ENCODE measurements around the gene B9D1.
A peak's percentile ranks its signal among the peaks of the same experiment; 100 is the strongest.

The B9D1 gene

DNA sequence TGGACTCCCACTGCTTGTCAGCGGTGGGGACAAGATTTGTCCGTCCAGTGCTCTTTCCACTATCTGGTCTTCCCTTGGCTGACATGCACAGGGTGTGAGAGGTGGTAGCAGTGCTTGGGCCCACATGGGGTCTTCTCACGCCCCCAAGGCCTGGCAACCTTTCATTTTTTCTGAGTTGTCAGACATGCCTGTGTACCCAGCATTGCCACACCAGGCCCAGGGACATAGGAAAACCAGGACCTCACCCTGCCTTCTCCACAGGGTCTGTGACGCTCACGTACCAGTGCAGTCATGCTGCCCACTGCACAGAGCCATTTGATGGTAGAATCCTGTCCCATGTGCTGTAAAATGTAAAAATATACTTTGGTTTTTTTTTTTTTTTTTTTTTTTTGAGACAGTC lies 57.8 kb downstream of the B9D1 start:
- Histone ChIP-seq H3K4me1 (ENCODE audit: control extremely low read depth in 1 of 4, control insufficient read depth in 4 of 4, insufficient read depth in 4 of 4, low read length in 3 of 4) (peaks cover 22 to 44% (median 39%) of the 10 kb centered on the region in 4 experiments), H3K4me3 (ENCODE audit: control insufficient read depth in 1 of 7, extremely low read depth in 1 of 7, insufficient read depth in 4 of 7, low read depth in 2 of 7, low read length in 6 of 7) (no peak overlapping the region), H3K9me3 (ENCODE audit: control extremely low read depth in 1 of 5, control insufficient read depth in 4 of 5, insufficient read depth in 2 of 5, low read depth in 1 of 5, low read length in 4 of 5) (no peaks in the 10 kb centered on the region), H3K36me3 (ENCODE audit: control insufficient read depth in 4 of 4, insufficient read depth in 4 of 4, low read length in 3 of 4) (no peaks in the 10 kb centered on the region), H3K27me3 (replicated peaks in 2 of 5; ENCODE audit: control insufficient read depth in 4 of 5, insufficient read depth in 5 of 5, low read length in 4 of 5) (peaks cover 0 to 13% (median 11%) of the 10 kb centered on the region in 5 experiments), H3K27ac (ENCODE audit: insufficient read depth in 1 of 2, low read depth in 1 of 2, low read length in 2 of 2, poor library complexity in 1 of 2, severe bottlenecking in 2 of 2) (no peak overlapping the region)
- no peak for DNase-seq
- 97% methylated on average over 5 of the region's 5 CpGs for WGBS (ENCODE audit: insufficient coverage)
- ChIA-PET POLR2A (no interaction called here), CTCF (interaction anchor here (1.2 kb wide), 1 partner anchor 439 kb away, joined by 3 read pairs; no protein-coding TSS in a partner anchor)

DNA sequence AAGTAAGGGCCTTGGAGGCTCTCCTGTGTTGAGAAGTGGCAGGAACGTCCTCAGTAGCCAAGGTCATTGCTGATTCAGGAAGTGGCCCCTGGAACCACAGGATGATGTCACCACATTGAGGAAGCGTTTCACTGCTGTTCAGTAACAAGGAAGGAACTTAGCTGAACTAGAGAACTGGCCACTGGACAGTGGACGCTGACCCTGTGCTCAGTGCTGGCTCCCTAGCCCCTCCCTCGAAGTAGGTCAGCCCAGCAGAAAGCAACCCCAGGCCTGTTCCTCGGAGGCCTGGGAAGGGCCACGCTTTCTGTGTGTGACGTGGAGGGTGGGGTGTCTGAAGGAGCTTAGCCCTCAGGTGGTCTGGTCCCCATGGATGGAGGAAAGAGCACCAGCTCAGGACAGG lies 58.3 kb downstream of the B9D1 start:
- no peaks in the 10 kb centered on the region for H3K9me3 ChIP-seq (ENCODE audit: control extremely low read depth in 1 of 5, control insufficient read depth in 4 of 5, insufficient read depth in 2 of 5, low read depth in 1 of 5, low read length in 4 of 5)
- ChIA-PET POLR2A (no interaction called here), CTCF (interaction anchor here (1.2 kb wide), 1 partner anchor 439 kb away, joined by 3 read pairs; no protein-coding TSS in a partner anchor)
- no peak overlapping the region for H3K4me3 ChIP-seq (ENCODE audit: control insufficient read depth in 1 of 7, extremely low read depth in 1 of 7, insufficient read depth in 4 of 7, low read depth in 2 of 7, low read length in 6 of 7)
- H3K36me3 ChIP-seq (ENCODE audit: control insufficient read depth in 4 of 4, insufficient read depth in 4 of 4, low read length in 3 of 4) = no peaks in the 10 kb centered on the region
- no peak overlapping the region for H3K27ac ChIP-seq (ENCODE audit: insufficient read depth in 1 of 2, low read depth in 1 of 2, low read length in 2 of 2, poor library complexity in 1 of 2, severe bottlenecking in 2 of 2)
- peak; percentile 46 to 89 (median 83) for DNase-seq
- H3K4me1 ChIP-seq (ENCODE audit: control extremely low read depth in 1 of 4, control insufficient read depth in 4 of 4, insufficient read depth in 4 of 4, low read length in 3 of 4) = peaks cover 22 to 44% (median 39%) of the 10 kb centered on the region in 4 experiments
- WGBS (ENCODE audit: insufficient coverage) = 80% methylated on average over 5 of the region's 7 CpGs
- peaks cover 0 to 11% (median 8%) of the 10 kb centered on the region in 5 experiments for H3K27me3 ChIP-seq (replicated peaks in 2 of 5; ENCODE audit: control insufficient read depth in 4 of 5, insufficient read depth in 5 of 5, low read length in 4 of 5)

DNA sequence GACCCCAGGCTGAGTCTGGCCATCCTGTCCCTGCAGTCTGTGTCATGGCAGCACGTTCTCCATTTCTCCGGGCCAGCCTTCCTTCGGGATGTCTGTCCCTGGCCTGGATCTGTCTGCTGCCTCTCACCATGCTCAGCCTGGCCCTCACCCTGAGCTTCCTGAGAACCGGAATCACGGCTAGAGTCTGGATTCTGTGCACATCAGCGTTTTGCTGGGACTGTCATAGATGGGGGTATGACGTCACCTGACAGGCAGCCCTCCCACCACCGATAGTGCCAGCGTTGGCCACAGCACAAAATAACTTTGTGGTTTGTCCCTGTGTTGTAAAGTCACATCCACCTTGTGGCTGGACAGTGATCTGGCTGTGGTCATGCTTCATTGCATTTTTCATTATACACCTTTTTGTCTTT lies 59.2 kb downstream of the B9D1 start:
- Histone ChIP-seq H3K36me3 (ENCODE audit: control insufficient read depth in 4 of 4, insufficient read depth in 4 of 4, low read length in 3 of 4) (no peaks in the 10 kb centered on the region), H3K27me3 (replicated peaks in 2 of 5; ENCODE audit: control insufficient read depth in 4 of 5, insufficient read depth in 5 of 5, low read length in 4 of 5) (peaks cover 0 to 10% (median 5%) of the 10 kb centered on the region in 5 experiments), H3K4me1 (ENCODE audit: control extremely low read depth in 1 of 4, control insufficient read depth in 4 of 4, insufficient read depth in 4 of 4, low read length in 3 of 4) (peaks cover 22 to 44% (median 39%) of the 10 kb centered on the region in 4 experiments), H3K4me3 (ENCODE audit: control insufficient read depth in 1 of 7, extremely low read depth in 1 of 7, insufficient read depth in 4 of 7, low read depth in 2 of 7, low read length in 6 of 7) (no peak overlapping the region), H3K27ac (ENCODE audit: insufficient read depth in 1 of 2, low read depth in 1 of 2, low read length in 2 of 2, poor library complexity in 1 of 2, severe bottlenecking in 2 of 2) (no peak overlapping the region), H3K9me3 (ENCODE audit: control extremely low read depth in 1 of 5, control insufficient read depth in 4 of 5, insufficient read depth in 2 of 5, low read depth in 1 of 5, low read length in 4 of 5) (no peaks in the 10 kb centered on the region)
- POLR2A ChIA-PET = no interaction called here
- CTCF ChIA-PET = interaction anchor here (0.6 to 1.0 kb wide), 2 partner anchors 9 to 13 kb away, joined by 3 to 5 read pairs; no protein-coding TSS in a partner anchor
- WGBS (ENCODE audit: insufficient coverage) = 97% methylated on average over 9 of the region's 9 CpGs
- no peak for DNase-seq

DNA sequence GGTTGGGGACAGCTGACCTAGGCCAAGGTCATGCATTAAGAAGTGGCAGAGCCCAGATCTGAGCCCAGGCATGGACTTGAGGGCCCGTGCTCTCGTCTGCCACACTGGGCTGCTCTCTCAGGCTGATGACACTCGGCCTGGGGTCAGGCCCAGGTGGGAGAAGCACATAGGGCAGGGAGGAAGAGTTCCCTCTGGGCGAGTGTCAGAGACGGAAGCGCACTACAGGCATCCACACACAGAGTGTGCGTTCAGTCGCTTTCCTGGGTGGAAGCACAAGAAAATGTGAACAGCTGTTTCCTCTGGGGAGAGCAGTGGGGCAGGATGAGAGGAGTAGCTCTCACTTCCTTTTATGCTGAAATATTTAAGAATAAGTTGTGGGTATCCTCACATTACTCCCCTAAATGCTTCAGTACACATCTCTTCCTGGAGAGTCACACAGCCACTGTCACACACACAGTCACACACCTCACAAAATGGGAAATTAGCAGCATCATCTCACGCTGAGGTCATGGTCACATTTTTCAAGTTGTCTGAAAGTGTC lies 59.7 kb downstream of the B9D1 start:
- POLR2A ChIA-PET = no interaction called here
- DNase-seq = peak in 2 of 3 donors; percentile 68 to 76
- peaks cover 0 to 7% (median 5%) of the 10 kb centered on the region in 5 experiments for H3K27me3 ChIP-seq (replicated peaks in 2 of 5; ENCODE audit: control insufficient read depth in 4 of 5, insufficient read depth in 5 of 5, low read length in 4 of 5)

DNA sequence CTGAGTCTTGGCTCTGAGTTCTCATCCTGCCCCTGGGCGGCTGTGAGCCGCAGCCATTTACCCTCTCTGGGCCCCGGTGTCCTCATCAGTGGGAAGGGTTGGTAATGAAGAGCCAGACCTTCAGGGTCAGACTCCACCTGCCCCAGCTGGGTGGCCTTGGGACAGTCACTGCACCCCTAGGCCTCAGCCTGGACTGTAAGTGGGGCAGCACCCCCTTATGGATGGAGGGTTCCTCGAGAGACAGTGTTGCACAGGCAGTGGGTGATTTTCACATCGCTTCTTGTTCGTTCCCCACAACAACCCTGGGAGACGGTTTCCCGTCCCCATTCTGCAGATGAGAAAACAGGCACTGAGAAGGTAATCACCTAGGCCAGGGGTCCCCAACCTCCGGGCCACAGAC lies 60.5 kb downstream of the B9D1 start:
- DNase-seq = no peak
- H3K4me3 ChIP-seq (ENCODE audit: control insufficient read depth in 1 of 7, extremely low read depth in 1 of 7, insufficient read depth in 4 of 7, low read depth in 2 of 7, low read length in 6 of 7) = no peak overlapping the region
- H3K27ac ChIP-seq (ENCODE audit: insufficient read depth in 1 of 2, low read depth in 1 of 2, low read length in 2 of 2, poor library complexity in 1 of 2, severe bottlenecking in 2 of 2) = no peak overlapping the region
- ChIA-PET POLR2A (no interaction called here), CTCF (interaction anchor here (0.8 to 2.2 kb wide), 4 partner anchors 8 to 28 kb away, joined by 3 to 6 read pairs (median 3); no protein-coding TSS in a partner anchor)
- H3K27me3 ChIP-seq (replicated peaks in 2 of 5; ENCODE audit: control insufficient read depth in 4 of 5, insufficient read depth in 5 of 5, low read length in 4 of 5) = peaks cover 0 to 7% (median 5%) of the 10 kb centered on the region in 5 experiments
- H3K4me1 ChIP-seq (ENCODE audit: control extremely low read depth in 1 of 4, control insufficient read depth in 4 of 4, insufficient read depth in 4 of 4, low read length in 3 of 4) = peaks cover 22 to 44% (median 39%) of the 10 kb centered on the region in 4 experiments
- WGBS (ENCODE audit: insufficient coverage) = 96% methylated on average over 9 of the region's 9 CpGs
- no peaks in the 10 kb centered on the region for H3K36me3 ChIP-seq (ENCODE audit: control insufficient read depth in 4 of 4, insufficient read depth in 4 of 4, low read length in 3 of 4)
- H3K9me3 ChIP-seq (ENCODE audit: control extremely low read depth in 1 of 5, control insufficient read depth in 4 of 5, insufficient read depth in 2 of 5, low read depth in 1 of 5, low read length in 4 of 5) = no peaks in the 10 kb centered on the region

More for the DNA sequence above, 59.7 kb downstream of the B9D1 start:
- CTCF ChIA-PET = interaction anchor here (0.6 to 1.0 kb wide), 2 partner anchors 9 to 14 kb away, joined by 3 to 5 read pairs; no protein-coding TSS in a partner anchor
- WGBS (ENCODE audit: insufficient coverage) = 44% methylated on average over 6 of the region's 9 CpGs
- no peak overlapping the region for H3K4me3 ChIP-seq (ENCODE audit: control insufficient read depth in 1 of 7, extremely low read depth in 1 of 7, insufficient read depth in 4 of 7, low read depth in 2 of 7, low read length in 6 of 7)
- no peaks in the 10 kb centered on the region for H3K9me3 ChIP-seq (ENCODE audit: control extremely low read depth in 1 of 5, control insufficient read depth in 4 of 5, insufficient read depth in 2 of 5, low read depth in 1 of 5, low read length in 4 of 5)
- H3K4me1 ChIP-seq (ENCODE audit: control extremely low read depth in 1 of 4, control insufficient read depth in 4 of 4, insufficient read depth in 4 of 4, low read length in 3 of 4) = peaks cover 22 to 44% (median 39%) of the 10 kb centered on the region in 4 experiments
- H3K27ac ChIP-seq (ENCODE audit: insufficient read depth in 1 of 2, low read depth in 1 of 2, low read length in 2 of 2, poor library complexity in 1 of 2, severe bottlenecking in 2 of 2) = no peak overlapping the region
- no peaks in the 10 kb centered on the region for H3K36me3 ChIP-seq (ENCODE audit: control insufficient read depth in 4 of 4, insufficient read depth in 4 of 4, low read length in 3 of 4)

DNA sequence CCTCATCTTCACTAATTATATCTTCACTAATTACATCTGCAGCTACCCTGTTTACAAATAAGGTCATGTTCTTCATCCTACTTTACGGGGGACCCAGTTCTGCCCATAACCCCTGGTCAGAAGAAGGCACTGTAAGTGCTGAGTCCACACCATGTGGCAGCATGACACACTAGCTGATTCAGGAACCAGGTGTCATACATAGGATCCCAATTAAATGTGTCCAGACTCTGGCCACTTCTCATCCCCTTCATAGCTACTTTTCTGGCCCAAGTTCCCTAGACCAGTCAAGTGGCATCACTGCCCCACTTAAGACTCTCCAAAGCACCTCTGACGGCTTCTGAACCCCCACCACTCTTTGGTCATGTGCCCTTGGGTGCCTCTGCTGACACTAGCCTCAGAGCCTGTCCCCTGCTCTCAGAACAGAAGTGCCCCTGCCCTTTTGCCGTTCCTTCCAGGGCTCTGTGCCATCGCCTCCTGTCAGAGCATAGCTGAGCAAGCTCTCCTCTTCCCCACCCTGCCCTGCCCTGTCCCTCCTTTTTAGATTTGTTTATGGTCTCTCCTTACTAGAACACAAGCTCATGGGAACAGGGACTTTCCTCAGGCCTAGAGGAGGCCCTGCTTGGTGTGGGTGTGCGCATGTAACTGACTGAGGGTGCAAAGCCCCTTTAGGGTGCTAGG lies 61.1 kb downstream of the B9D1 start:
- POLR2A ChIA-PET = no interaction called here
- Histone ChIP-seq H3K9me3 (ENCODE audit: control extremely low read depth in 1 of 5, control insufficient read depth in 4 of 5, insufficient read depth in 2 of 5, low read depth in 1 of 5, low read length in 4 of 5) (no peaks in the 10 kb centered on the region), H3K27ac (ENCODE audit: insufficient read depth in 1 of 2, low read depth in 1 of 2, low read length in 2 of 2, poor library complexity in 1 of 2, severe bottlenecking in 2 of 2) (no peak overlapping the region), H3K27me3 (replicated peaks in 2 of 5; ENCODE audit: control insufficient read depth in 4 of 5, insufficient read depth in 5 of 5, low read length in 4 of 5) (peaks cover 0 to 7% (median 3%) of the 10 kb centered on the region in 5 experiments), H3K4me1 (ENCODE audit: control extremely low read depth in 1 of 4, control insufficient read depth in 4 of 4, insufficient read depth in 4 of 4, low read length in 3 of 4) (peaks cover 20 to 39% (median 34%) of the 10 kb centered on the region in 4 experiments), H3K4me3 (ENCODE audit: control insufficient read depth in 1 of 7, extremely low read depth in 1 of 7, insufficient read depth in 4 of 7, low read depth in 2 of 7, low read length in 6 of 7) (no peak overlapping the region), H3K36me3 (ENCODE audit: control insufficient read depth in 4 of 4, insufficient read depth in 4 of 4, low read length in 3 of 4) (no peaks in the 10 kb centered on the region)
- 96% methylated on average over 4 of the region's 5 CpGs for WGBS (ENCODE audit: insufficient coverage)
- CTCF ChIA-PET = interaction anchor here (0.8 to 2.2 kb wide), 5 partner anchors 8 to 28 kb away, joined by 3 to 6 read pairs (median 3); no protein-coding TSS in a partner anchor
- DNase-seq = no peak

DNA sequence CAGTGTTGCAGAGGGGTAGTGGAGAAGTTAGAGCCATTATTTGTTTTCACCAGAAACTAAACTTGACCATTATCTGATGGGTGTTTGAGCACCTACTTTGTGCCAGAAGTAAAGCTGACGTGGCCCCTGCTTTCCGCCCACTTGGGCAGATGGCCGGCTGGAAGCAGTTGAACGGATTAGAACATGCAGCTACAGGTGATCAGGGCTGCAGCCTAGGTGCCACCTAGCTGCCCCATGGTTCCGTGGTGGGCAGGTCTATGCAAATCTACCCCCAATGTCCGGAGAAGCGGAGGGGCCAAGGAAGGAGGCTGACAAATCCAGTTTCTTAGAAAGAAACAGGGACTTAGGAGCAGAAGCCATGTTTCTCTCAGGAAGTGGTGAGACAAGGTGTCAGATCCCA lies 62.7 kb downstream of the B9D1 start:
- ChIA-PET CTCF (interaction anchor here (1.0 to 2.1 kb wide), 3 partner anchors 11 to 39 kb away, joined by 3 to 5 read pairs (median 4); no protein-coding TSS in a partner anchor), POLR2A (no interaction called here)
- Histone ChIP-seq H3K4me1 (ENCODE audit: control extremely low read depth in 1 of 4, control insufficient read depth in 4 of 4, insufficient read depth in 4 of 4, low read length in 3 of 4) (peaks cover 10 to 23% (median 19%) of the 10 kb centered on the region in 4 experiments), H3K27me3 (replicated peaks in 2 of 5; ENCODE audit: control insufficient read depth in 4 of 5, insufficient read depth in 5 of 5, low read length in 4 of 5) (peaks cover 0 to 7% (median 3%) of the 10 kb centered on the region in 5 experiments), H3K36me3 (ENCODE audit: control insufficient read depth in 4 of 4, insufficient read depth in 4 of 4, low read length in 3 of 4) (no peaks in the 10 kb centered on the region), H3K27ac (ENCODE audit: insufficient read depth in 1 of 2, low read depth in 1 of 2, low read length in 2 of 2, poor library complexity in 1 of 2, severe bottlenecking in 2 of 2) (no peak overlapping the region), H3K9me3 (ENCODE audit: control extremely low read depth in 1 of 5, control insufficient read depth in 4 of 5, insufficient read depth in 2 of 5, low read depth in 1 of 5, low read length in 4 of 5) (no peaks in the 10 kb centered on the region), H3K4me3 (ENCODE audit: control insufficient read depth in 1 of 7, extremely low read depth in 1 of 7, insufficient read depth in 4 of 7, low read depth in 2 of 7, low read length in 6 of 7) (no peak overlapping the region)
- no peak for DNase-seq
- 100% methylated on average over 5 of the region's 7 CpGs for WGBS (ENCODE audit: insufficient coverage)

Data from common myeloid progenitor, CD34-positive (primary cell).